Tibial artery (tissue), 4 donors: ENCODE measurements around the gene RAP1B.

Experiments used
- DNase-seq, 2 donors: peaks; one replicate each; pipeline ENCODE4 v3.0.0-alpha.2; 2019
- H3K27ac ChIP-seq, 2 donors: fragments of 200-600 bp; sonication (generic) in 1 of 2; 1 replicate in 1 of 2; 2 replicates in 1 of 2; pipeline ENCODE4 v1.5.1; 2018 to 2019; ENCODE audit warnings: mild to moderate bottlenecking in 1 of 2
- H3K27me3 ChIP-seq, 2 donors: fragments of 200-600 bp; sonication (generic) in 1 of 2; one replicate each; pipeline versions ENCODE4 v1.5.1 to v1.6.0; 2016 to 2019
- H3K36me3 ChIP-seq, 3 donors: fragments of 200-600 bp; sonication (generic) in 2 of 3; one replicate each; pipeline ENCODE4 v1.5.1; 2016 to 2019; ENCODE audit warnings: mild to moderate bottlenecking in 2 of 3
- H3K4me1 ChIP-seq, 4 donors: fragments of 200-600 bp; sonication (generic) in 2 of 4; 1 replicate in 3 of 4; 2 replicates in 1 of 4; pipeline ENCODE4 v1.5.1; 2016 to 2019
- H3K4me3 ChIP-seq, 2 donors: fragments of 200-600 bp; sonication (generic) in 1 of 2; 1 replicate in 1 of 2; 2 replicates in 1 of 2; pipeline ENCODE4 v1.5.1; 2018 to 2019; ENCODE audit warnings: mild to moderate bottlenecking in 2 of 2
- H3K9me3 ChIP-seq, 3 donors: fragments of 200-600 bp; sonication (generic) in 1 of 3; one replicate each; pipeline ENCODE4 v1.5.1; 2016 to 2019
- CTCF ChIP-seq, 2 experiments: fragments of 200-600 bp in 1 of 2; fragments of 450-650 bp in 1 of 2; IDR thresholded peaks; one replicate each; pipeline ENCODE4 v1.5.1; 2017 to 2019; ENCODE audit warnings: antibody characterized with exemption in 2 of 2, mild to moderate bottlenecking in 1 of 2, moderate library complexity in 1 of 2
- intact Hi-C: fragments of 100-400 bp; cut with DNase I; formaldehyde crosslinking; loops from one replicate; pipeline ENCODE4 v1.15.0; 2023; ENCODE audit warnings: low total_unique reads

Gene RAP1B

GRCh38 chr12:68638721-68639395 lies 28.2 kb downstream of the RAP1B start:
- intact Hi-C loops, result no loop called here
- Histone ChIP-seq H3K4me3 (no peak overlapping the region), H3K36me3 (no peaks in the 10 kb centered on the region), H3K4me1 (peaks cover 0 to 96% (median 39%) of the 10 kb centered on the region in 4 donors), H3K27ac (no peak overlapping the region), H3K9me3 (no peaks in the 10 kb centered on the region), H3K27me3 (no peaks in the 10 kb centered on the region)
- DNase-seq, result no peak
- no peak for TF ChIP-seq CTCF (IDR thresholded peaks at IDR 0.05)

GRCh38 chr12:68639396-68639767 lies 28.7 kb downstream of the RAP1B start:
- no peaks in the 10 kb centered on the region for H3K27me3 ChIP-seq
- no peaks in the 10 kb centered on the region for H3K36me3 ChIP-seq
- no peak overlapping the region for H3K27ac ChIP-seq
- H3K4me3 ChIP-seq, result no peak overlapping the region
- peaks cover 0 to 95% (median 39%) of the 10 kb centered on the region in 4 donors for H3K4me1 ChIP-seq
- no peaks in the 10 kb centered on the region for H3K9me3 ChIP-seq
- TF ChIP-seq CTCF (IDR thresholded peaks at IDR 0.05), result no peak
- intact Hi-C loops, result no loop called here
- DNase-seq, result no peak

GRCh38 chr12:68641138-68641537 lies 30.4 kb downstream of the RAP1B start:
- Histone ChIP-seq H3K27me3 (no peaks in the 10 kb centered on the region), H3K9me3 (no peaks in the 10 kb centered on the region), H3K27ac (no peak overlapping the region), H3K36me3 (no peaks in the 10 kb centered on the region), H3K4me1 (peaks cover 0 to 92% (median 29%) of the 10 kb centered on the region in 4 donors), H3K4me3 (no peak overlapping the region)
- DNase-seq, result no peak
- intact Hi-C loops, result no loop called here
- TF ChIP-seq CTCF (IDR thresholded peaks at IDR 0.05), result no peak

- Histone ChIP-seq H3K9me3 (no peaks in the 10 kb centered on the region), H3K4me1 (peaks cover 0 to 86% (median 7%) of the 10 kb centered on the region in 4 donors), H3K27me3 (no peaks in the 10 kb centered on the region), H3K36me3 (peaks cover 11 to 17% (median 15%) of the 10 kb centered on the region in 3 donors), H3K4me3 (no peak overlapping the region), H3K27ac (no peak overlapping the region)
- DNase-seq, result no peak
- no peak for TF ChIP-seq CTCF (IDR thresholded peaks at IDR 0.05)
- intact Hi-C loops, result no loop called here
These were observed 35.8 kb downstream of the RAP1B start for GRCh38 chr12:68646484-68646883.

GRCh38 chr12:68647507-68647906 lies 36.8 kb downstream of the RAP1B start:
- peaks cover 0 to 78% (median 5%) of the 10 kb centered on the region in 4 donors for H3K4me1 ChIP-seq
- H3K9me3 ChIP-seq, result no peaks in the 10 kb centered on the region
- TF ChIP-seq CTCF (IDR thresholded peaks at IDR 0.05), result no peak
- no peak overlapping the region for H3K4me3 ChIP-seq
- no peak for DNase-seq
- no peak overlapping the region for H3K27ac ChIP-seq
- H3K27me3 ChIP-seq, result no peaks in the 10 kb centered on the region
- intact Hi-C loops, result no loop called here
- H3K36me3 ChIP-seq, result peaks cover 20 to 25% (median 22%) of the 10 kb centered on the region in 3 donors
